ENCODE data around the gene ITPK1. TPM values are rescaled to one million over a fixed set of nuclear protein-coding genes. Genes with fewer than 3 reads are reported as not detected.
"Not testable (repeated sequence)": the region's sequence is repeated elsewhere in the genome, so short reads cannot be mapped to it uniquely, and the experiment has no call there.

ITPK1 gene
- total RNA-seq = 24.7 and 52.5 TPM in 2 replicates

- DNase-seq (ENCODE audit: low read depth) = no peak
Measured at GRCh38 chr14:93115821-93116675, at the start of gene ITPK1. Gene ITPK1, minus strand, starts transcription at chr14:93115925. Its CDS starts 762 bp downstream, at chr14:93115163.

GRCh38 chr14:93163564-93163963 is 47.8 kb upstream of the ITPK1 start:
- no peak for DNase-seq (ENCODE audit: low read depth)

GRCh38 chr14:93161411-93161940 is 45.8 kb upstream of the ITPK1 start:
- DNase-seq (ENCODE audit: low read depth) = no peak

GRCh38 chr14:93160353-93160801 is 44.7 kb upstream of the ITPK1 start:
- peak; percentile 21 for DNase-seq (ENCODE audit: low read depth)

GRCh38 chr14:93159625-93160352 is 44.1 kb upstream of the ITPK1 start:
- not testable (repeated sequence) for DNase-seq (ENCODE audit: low read depth)

GRCh38 chr14:93158349-93158748 is 42.6 kb upstream of the ITPK1 start:
- DNase-seq (ENCODE audit: low read depth) = not testable (repeated sequence)

GRCh38 chr14:93156693-93157369 is 41.1 kb upstream of the ITPK1 start:
- DNase-seq (ENCODE audit: low read depth) = no peak

GRCh38 chr14:93155667-93156066 is 39.9 kb upstream of the ITPK1 start:
- DNase-seq (ENCODE audit: low read depth) = no peak

- peak; percentile 20 for DNase-seq (ENCODE audit: low read depth)
Measured at GRCh38 chr14:93153121-93153520, 37.4 kb upstream of the ITPK1 start.

- peak; percentile 83 for DNase-seq (ENCODE audit: low read depth)
Measured at GRCh38 chr14:93150227-93151208, 34.8 kb upstream of the ITPK1 start.

- DNase-seq (ENCODE audit: low read depth) = no peak
Measured at GRCh38 chr14:93148979-93149378, 33.3 kb upstream of the ITPK1 start.

GRCh38 chr14:93146119-93146518 is 30.4 kb upstream of the ITPK1 start:
- no peak for DNase-seq (ENCODE audit: low read depth)

- DNase-seq (ENCODE audit: low read depth) = no peak
Measured at GRCh38 chr14:93142854-93143652, 27.3 kb upstream of the ITPK1 start.

GRCh38 chr14:93137864-93138263 is 22.1 kb upstream of the ITPK1 start:
- DNase-seq (ENCODE audit: low read depth) = peak; percentile 36

- not testable (repeated sequence) for DNase-seq (ENCODE audit: low read depth)
Measured at GRCh38 chr14:93136508-93136907, 20.8 kb upstream of the ITPK1 start.

- no peak for DNase-seq (ENCODE audit: low read depth)
Measured at GRCh38 chr14:93136009-93136408, 20.3 kb upstream of the ITPK1 start.

GRCh38 chr14:93135399-93135798 is 19.7 kb upstream of the ITPK1 start:
- DNase-seq (ENCODE audit: low read depth) = peak; percentile 46

- no peak for DNase-seq (ENCODE audit: low read depth)
Measured at GRCh38 chr14:93133464-93133863, 17.7 kb upstream of the ITPK1 start.

GRCh38 chr14:93132472-93133065 is 16.8 kb upstream of the ITPK1 start:
- DNase-seq (ENCODE audit: low read depth) = peak; percentile 47
